Colonic mucosa (tissue), 4 donors: Measurements from ENCODE around the gene TFIP11. TPM values are rescaled to one million over a fixed set of nuclear protein-coding genes. Genes with fewer than 3 reads are reported as not detected.
A peak's percentile ranks its signal among the peaks of the same experiment; 100 is the strongest.

Experiments
- DNase-seq: peaks from one replicate; pipeline ENCODE4 v3.0.0-alpha.2; 2020
- H3K27ac ChIP-seq: fragments of 200-600 bp; one replicate; pipeline ENCODE4 v1.8.0; 2021
- H3K27me3 ChIP-seq: fragments of 200-600 bp; one replicate; pipeline ENCODE4 v1.8.0; 2021
- H3K36me3 ChIP-seq: fragments of 200-600 bp; one replicate; pipeline ENCODE4 v1.8.0; 2021
- H3K4me1 ChIP-seq: fragments of 200-600 bp; one replicate; pipeline ENCODE4 v1.8.0; 2021; ENCODE audit warnings: mild to moderate bottlenecking
- H3K4me3 ChIP-seq: fragments of 200-600 bp; one replicate; pipeline ENCODE4 v1.8.0; 2021
- H3K9ac ChIP-seq, 2 donors: one replicate each; pipeline ENCODE4 v1.7.0; 2013; ENCODE audit warnings: control low read depth in 2 of 2, low read depth in 2 of 2, low read length in 2 of 2
- H3K9me3 ChIP-seq: fragments of 200-600 bp; one replicate; pipeline ENCODE4 v1.8.0; 2021
- intact Hi-C: fragments of 100-400 bp; cut with DNase I; formaldehyde crosslinking; loops from one replicate; pipeline ENCODE4 v1.14.1; 2022
- total RNA-seq, 2 donors: library from RNA; stranded (reverse); fragmentation: NEBNext Ultra II Directional in 1 of 2; extraction: Animal tissue kit (Norgen Biotek cat#: 25700) in 1 of 2; gene quantifications; one replicate each; pipeline ENCODE4 v1.2.1, GENCODE V29; 2021
- TF ChIP-seq, protein P1 (sequence below): fragments of 200-600 bp; IDR thresholded peaks from one replicate; pipeline ENCODE4 v1.8.0; 2022; ENCODE audit warnings: antibody characterized with exemption, mild to moderate bottlenecking
- donor health status: healthy.
- donor health status: DM: no; HTN: no; CAD: no.
- donor health status: DM: no; HTN: no; CAD: no.

TFIP11 gene
- total RNA-seq, 2 donors from 2014 or later, result 31.8 to 36.4 TPM

GRCh38 chr22:26513838-26514237, 1.6 kb upstream of the TFIP11 start:
- Histone ChIP-seq H3K4me1 (peaks cover 7% of the 10 kb centered on the region), H3K9ac (no peak overlapping the region), H3K4me3 (no peak overlapping the region), H3K27ac (no peak overlapping the region), H3K9me3 (no peaks in the 10 kb centered on the region), H3K36me3 (no peaks in the 10 kb centered on the region), H3K27me3 (no peaks in the 10 kb centered on the region)
- DNase-seq, result no peak
- intact Hi-C loops, result no loop called here
- TF ChIP-seq, protein P1, sequence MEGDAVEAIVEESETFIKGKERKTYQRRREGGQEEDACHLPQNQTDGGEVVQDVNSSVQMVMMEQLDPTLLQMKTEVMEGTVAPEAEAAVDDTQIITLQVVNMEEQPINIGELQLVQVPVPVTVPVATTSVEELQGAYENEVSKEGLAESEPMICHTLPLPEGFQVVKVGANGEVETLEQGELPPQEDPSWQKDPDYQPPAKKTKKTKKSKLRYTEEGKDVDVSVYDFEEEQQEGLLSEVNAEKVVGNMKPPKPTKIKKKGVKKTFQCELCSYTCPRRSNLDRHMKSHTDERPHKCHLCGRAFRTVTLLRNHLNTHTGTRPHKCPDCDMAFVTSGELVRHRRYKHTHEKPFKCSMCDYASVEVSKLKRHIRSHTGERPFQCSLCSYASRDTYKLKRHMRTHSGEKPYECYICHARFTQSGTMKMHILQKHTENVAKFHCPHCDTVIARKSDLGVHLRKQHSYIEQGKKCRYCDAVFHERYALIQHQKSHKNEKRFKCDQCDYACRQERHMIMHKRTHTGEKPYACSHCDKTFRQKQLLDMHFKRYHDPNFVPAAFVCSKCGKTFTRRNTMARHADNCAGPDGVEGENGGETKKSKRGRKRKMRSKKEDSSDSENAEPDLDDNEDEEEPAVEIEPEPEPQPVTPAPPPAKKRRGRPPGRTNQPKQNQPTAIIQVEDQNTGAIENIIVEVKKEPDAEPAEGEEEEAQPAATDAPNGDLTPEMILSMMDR, result no peak

DNA sequence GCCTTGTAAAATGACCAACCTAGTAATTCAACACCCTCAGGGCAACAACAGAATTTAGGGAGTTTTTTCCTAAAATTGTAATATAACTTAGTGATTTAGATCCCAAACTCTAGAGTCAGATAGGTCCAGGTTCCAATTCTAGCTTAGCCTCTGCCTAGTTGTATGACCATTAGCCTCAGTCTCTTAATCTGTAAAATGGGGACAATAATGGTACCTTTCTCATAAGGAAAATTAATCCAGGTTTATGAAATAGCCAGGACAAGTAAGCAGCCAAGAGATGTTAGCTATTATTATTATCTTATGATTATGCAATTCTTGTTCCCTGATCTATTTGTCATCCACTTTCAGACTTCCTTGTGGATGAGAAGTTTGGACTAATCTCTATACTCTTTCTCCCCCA, 4.1 kb downstream of the TFIP11 start:
- Histone ChIP-seq H3K9me3 (no peaks in the 10 kb centered on the region), H3K27ac (no peak overlapping the region), H3K4me1 (peaks cover 7% of the 10 kb centered on the region), H3K9ac (no peak overlapping the region), H3K4me3 (no peak overlapping the region), H3K27me3 (no peaks in the 10 kb centered on the region), H3K36me3 (peaks cover 17% of the 10 kb centered on the region)
- no peak for DNase-seq
- TF ChIP-seq, protein P1, result no peak
- intact Hi-C loops, result no loop called here

DNA sequence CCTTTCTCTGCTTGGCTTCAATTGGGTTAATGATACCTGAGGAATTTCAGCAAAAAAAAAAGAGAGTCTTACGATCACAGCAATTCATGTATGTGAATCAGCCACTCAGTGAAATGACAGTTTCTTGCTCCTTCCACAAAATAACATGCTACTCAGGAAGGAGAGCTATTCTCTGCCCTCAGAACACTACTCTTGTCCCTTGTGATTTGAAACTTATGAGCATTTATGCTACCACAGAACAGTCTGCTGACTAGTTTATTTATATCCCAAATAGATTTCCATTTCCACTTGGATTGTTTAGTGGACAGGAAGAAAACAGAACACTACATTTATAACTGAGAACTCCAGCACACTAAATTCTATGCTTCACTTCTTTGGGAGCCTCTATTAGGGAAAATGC, 8.5 kb downstream of the TFIP11 start:
- TF ChIP-seq, protein P1, result no peak
- no peaks in the 10 kb centered on the region for H3K4me1 ChIP-seq
- H3K36me3 ChIP-seq, result peaks cover 28% of the 10 kb centered on the region
- no peak overlapping the region for H3K4me3 ChIP-seq
- no peak overlapping the region for H3K9ac ChIP-seq
- no peaks in the 10 kb centered on the region for H3K27me3 ChIP-seq
- DNase-seq, result no peak
- intact Hi-C loops, result no loop called here
- no peaks in the 10 kb centered on the region for H3K9me3 ChIP-seq
- H3K27ac ChIP-seq, result no peak overlapping the region

DNA sequence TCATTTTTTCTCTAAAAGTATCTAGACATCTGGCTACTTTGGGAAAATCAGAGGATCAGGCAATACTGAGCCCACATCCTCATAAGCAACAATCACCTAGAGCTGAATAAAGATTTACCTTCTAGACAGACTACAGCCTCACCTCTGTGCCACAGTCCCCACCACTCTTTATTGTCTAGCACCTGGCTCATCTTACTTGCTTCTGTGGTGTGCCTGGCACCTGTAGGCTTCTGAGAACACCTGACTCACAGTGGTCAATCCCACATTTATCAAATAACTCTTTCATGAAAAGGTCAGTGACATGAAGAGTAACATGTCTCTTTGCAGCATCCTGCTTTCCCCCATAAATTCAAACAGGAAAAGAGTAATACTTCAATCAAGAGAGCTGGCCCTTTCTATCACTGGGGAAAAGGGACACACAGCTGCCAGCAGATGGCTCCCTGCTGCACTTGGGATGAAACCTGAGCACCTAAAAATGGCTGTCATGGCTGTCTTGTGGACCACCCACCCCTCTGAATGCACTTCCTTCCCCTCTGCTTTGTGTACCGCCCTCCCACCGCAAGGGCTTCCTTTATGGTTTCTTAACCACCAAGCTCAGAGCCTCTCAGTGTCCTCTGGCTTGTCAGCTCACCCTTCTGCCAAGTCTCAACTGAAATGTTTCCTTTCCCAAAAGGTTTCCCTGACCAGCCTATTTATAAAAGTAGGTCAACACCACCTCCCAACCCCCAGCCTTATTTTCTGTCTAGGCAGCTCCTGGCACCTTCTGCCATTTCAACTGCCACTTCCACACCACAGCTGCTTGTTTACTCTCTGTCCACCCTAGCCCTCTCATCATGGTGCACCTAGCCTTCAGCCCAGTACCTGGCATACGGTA, 9.3 kb downstream of the TFIP11 start:
- no peak overlapping the region for H3K9ac ChIP-seq
- intact Hi-C loops, result no loop called here
- peak; percentile 33 for DNase-seq
- H3K4me1 ChIP-seq, result no peaks in the 10 kb centered on the region
- H3K36me3 ChIP-seq, result peaks cover 36% of the 10 kb centered on the region
- TF ChIP-seq, protein P1, result no peak
- H3K9me3 ChIP-seq, result no peaks in the 10 kb centered on the region
- no peaks in the 10 kb centered on the region for H3K27me3 ChIP-seq
- no peak overlapping the region for H3K27ac ChIP-seq
- no peak overlapping the region for H3K4me3 ChIP-seq

DNA sequence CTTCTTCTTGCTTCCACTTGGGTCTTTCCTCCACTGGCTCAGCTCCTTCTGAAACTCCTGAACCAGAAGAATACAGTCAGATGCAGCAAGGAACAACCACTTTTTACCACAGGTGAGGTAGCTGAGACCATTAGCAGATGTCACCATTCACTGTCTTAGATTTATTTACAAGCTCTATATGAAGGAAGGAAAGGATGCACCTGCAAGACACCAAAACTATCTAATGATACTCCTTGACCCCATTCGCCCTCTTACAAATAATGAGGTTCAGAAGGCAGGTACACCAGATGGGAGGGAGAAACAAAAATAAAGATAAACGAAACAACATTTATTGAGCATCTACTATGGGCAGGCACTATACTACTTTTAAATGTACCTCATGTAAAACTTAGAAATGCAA, 10.3 kb downstream of the TFIP11 start:
- no peak overlapping the region for H3K9ac ChIP-seq
- no peak overlapping the region for H3K27ac ChIP-seq
- H3K36me3 ChIP-seq, result peaks cover 36% of the 10 kb centered on the region
- no peaks in the 10 kb centered on the region for H3K27me3 ChIP-seq
- TF ChIP-seq, protein P1, result no peak
- intact Hi-C loops, result no loop called here
- no peak overlapping the region for H3K4me3 ChIP-seq
- DNase-seq, result no peak
- H3K9me3 ChIP-seq, result no peaks in the 10 kb centered on the region
- H3K4me1 ChIP-seq, result no peaks in the 10 kb centered on the region
